HG03378 (cell line): Measurements from ENCODE around the gene NSFL1C.
"Not testable (repeated sequence)": the region's sequence is repeated elsewhere in the genome, so short reads cannot be mapped to it uniquely, and the experiment has no call there.

ENCODE experiments used
- ATAC-seq: cut with Tn5 transposase; IDR thresholded peaks from one replicate; pipeline ENCODE4 v1.9.1; 2021; ENCODE audit warnings: mild to moderate bottlenecking, moderate library complexity; ENCODE audit not compliant: unreplicated experiment

Gene NSFL1C

DNA sequence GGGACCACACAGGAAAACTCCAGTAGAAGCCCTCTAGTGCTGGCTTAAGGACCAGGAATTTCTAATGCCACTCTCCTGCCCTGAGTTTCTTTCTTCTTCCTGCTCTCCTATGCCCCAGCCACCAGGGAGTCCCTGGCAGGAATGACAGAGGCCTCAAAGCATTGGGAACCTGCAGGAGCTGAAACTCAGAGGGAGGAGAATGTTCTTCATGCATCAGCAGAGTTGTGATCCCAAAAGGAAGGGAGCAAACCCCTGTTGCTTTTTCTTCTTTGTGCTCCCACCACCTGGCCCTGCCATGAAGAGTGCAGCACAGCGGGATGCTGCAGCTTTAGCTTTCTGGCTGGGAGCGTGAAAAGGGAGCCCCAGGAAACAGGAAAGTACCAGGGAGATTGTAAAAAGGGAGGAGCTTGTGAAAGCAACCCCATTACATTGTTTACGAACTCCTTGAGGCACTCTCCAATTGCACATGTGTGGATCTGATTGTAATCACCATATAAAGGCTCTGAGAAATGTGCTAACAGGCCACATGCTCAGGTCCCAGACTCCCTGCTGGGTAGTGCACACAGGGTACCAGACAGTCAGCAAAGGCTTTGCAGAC, 39.1 kb downstream of the NSFL1C start:
- no peak for ATAC-seq

GRCh38 chr20:1426231-1426849, 40.3 kb downstream of the NSFL1C start:
- no peak for ATAC-seq

GRCh38 chr20:1424336-1424735, 42.3 kb downstream of the NSFL1C start:
- ATAC-seq: no peak

DNA sequence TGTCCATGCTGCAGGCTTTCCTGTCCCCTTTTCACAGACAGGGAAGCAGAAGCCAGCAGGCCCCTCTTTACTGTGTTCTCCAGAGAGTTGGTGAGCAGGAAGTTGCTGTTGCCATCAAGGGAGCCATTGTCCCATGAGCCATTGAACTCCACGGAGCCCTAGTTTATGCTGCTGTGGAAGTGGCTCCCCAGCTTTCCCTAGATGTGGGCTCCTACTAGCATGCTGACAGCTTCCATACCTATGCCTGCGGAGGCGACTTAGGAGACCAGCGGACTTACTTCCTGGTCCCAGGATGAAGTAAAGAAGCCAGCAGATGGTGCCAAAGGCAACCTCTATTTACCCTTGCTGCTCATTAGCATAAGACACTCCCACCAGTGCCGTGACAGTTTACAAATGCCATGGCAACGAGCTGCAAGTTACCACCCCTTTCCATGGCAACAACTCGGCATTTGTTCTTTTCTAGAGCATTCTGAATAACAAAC, 43.0 kb downstream of the NSFL1C start:
- ATAC-seq: no peak

GRCh38 chr20:1423206-1423605, 43.4 kb downstream of the NSFL1C start:
- ATAC-seq: no peak

DNA sequence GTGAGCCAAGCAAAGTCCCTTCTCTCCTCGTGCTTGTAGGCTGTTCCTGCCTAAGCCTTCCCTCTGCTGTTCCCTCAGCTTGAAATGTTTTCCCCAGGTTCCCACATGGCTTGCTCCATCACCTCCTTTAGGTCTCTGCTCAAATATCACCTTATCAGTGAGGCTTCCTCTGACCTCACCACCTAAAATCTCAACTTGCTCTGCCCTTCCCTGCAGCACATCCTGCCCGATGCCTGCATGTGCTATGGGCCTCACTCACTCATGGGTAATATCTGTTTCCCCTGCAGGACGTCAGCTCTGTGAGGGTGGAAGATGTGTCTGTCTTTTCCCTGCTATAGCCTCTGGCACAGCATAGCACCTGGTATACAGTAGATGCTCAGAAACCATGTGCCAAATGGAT, 43.9 kb downstream of the NSFL1C start:
- no peak for ATAC-seq

- ATAC-seq: no peak
These were observed 46.6 kb downstream of the NSFL1C start for GRCh38 chr20:1420066-1420465.

GRCh38 chr20:1418350-1418749, 48.3 kb downstream of the NSFL1C start:
- ATAC-seq: no peak

DNA sequence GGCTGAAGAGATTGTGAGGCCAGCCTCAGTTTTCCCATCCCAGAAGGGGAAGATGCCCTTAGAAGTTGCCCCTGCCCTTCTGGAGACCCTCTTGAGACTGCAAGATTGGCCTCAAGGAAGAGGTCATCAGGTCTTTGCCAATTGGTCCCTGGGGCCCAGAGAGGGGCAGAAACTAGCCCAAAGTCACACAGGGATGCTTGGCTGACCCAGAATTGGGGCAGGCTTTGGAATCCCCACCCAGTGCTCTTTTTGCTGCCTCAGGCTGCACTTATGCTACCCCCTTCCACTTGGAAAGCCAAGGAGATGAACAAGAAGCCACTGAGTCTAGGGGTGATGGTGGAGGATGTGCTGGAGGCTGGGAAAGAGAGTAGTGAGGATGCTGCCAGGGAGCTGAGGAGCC, 48.9 kb downstream of the NSFL1C start:
- no peak for ATAC-seq

DNA sequence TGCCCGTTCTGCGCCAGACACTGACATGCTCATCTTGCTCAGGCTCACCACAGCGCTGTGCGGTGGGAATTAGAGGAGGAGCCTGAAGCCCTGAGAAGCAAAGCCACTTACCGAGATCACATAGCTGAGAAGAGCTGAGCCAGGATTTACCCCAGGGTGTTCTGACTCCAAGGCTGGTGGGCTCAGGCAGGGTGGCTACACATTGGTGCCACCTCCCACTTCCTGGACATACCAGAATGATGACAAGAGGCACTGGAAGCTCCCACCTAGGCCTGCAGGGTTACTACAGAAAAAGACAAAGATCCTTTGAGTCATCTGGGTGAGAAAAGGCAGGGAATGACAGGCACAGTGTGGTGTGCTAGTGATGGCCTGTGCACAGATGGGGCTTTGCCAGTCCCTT, 49.4 kb downstream of the NSFL1C start:
- ATAC-seq: no peak

GRCh38 chr20:1415667-1416468, 50.8 kb downstream of the NSFL1C start:
- ATAC-seq: no peak

GRCh38 chr20:1414982-1415381, 51.7 kb downstream of the NSFL1C start:
- ATAC-seq: no peak

GRCh38 chr20:1405801-1406200, 60.8 kb downstream of the NSFL1C start:
- ATAC-seq: no peak

- ATAC-seq: no peak
These were observed 63.0 kb downstream of the NSFL1C start for GRCh38 chr20:1403624-1404023.

DNA sequence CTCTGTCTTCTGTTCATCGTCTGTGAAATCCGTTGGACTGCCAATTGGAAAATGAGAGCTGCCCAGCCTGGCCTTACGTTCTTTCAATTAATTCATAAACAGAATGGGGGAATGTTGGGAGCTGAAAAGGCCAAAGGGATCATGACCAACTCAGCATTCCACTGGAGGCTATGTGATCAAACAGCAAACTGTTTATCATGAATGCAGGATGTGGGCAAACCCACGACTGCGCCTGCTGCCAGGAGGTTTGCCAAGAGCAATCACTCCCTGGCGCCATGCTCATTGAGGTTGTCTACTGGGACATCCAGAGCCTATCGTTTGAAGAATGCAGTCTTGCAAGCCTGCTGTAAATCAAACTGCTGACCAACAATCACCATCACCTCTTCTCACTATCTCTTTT, 64.5 kb downstream of the NSFL1C start:
- no peak for ATAC-seq

GRCh38 chr20:1401451-1401907, 65.2 kb downstream of the NSFL1C start:
- ATAC-seq: no peak

DNA sequence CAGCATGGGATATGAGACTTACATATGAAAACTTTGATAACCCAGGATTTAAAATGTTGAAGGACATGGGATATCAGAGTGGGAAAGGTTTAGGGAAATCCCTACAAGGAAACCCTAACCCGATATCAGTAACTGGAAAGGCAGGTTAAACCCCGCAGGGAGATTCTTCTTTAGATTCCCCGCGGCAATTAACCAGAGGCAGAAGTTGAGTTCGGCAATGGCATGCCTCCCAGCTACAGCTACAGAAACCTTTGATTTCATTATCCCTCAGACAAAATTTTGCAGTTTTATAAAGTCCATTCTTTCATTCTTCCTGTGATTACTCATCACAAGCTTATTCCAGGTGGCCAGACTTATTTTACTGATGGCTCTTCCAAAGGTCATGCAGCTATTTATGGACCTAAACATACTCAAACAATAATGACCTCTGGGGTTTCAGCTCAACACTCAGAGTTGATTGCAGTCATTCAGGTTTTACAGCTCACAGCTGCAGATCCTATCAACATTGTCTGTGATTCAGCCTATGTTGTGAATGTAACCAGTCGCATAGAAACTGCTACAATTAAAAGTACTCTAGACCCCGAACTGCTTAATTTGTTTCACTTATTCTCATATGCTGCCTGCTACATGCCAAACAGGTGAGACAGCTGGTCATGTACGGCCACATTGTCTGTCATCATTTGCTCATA, 66.8 kb downstream of the NSFL1C start:
- not testable (repeated sequence) for ATAC-seq

- ATAC-seq: not testable (repeated sequence)
These were observed 68.5 kb downstream of the NSFL1C start for GRCh38 chr20:1398185-1398584.

- no peak for ATAC-seq
These were observed 68.9 kb downstream of the NSFL1C start for GRCh38 chr20:1397710-1398109.

- no peak for ATAC-seq
These were observed 69.9 kb downstream of the NSFL1C start for GRCh38 chr20:1396702-1397101.

DNA sequence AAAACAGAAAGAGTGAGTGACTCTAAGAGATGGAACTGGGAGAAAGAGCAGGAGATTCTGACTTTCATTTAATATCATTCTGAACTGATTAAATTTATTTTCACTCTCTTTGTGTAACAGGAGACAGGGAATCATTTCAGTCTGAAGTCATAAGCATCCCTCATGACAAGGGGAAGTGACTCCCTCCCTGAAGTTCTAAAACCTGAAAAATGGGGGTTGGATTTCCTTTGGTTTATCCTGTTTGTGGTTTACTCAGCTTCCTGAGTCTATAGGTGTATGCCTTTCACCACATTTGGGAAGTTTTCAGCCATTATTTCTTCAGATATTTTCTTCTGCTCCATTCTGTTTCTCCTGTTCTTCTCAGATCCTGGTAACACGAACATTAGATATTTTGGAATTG, 70.4 kb downstream of the NSFL1C start:
- no peak for ATAC-seq
